ENCODE measurements around the gene ATAD1.

The ATAD1 gene

GRCh38 chr10:87844837-87845623 lies 27.0 kb upstream of the ATAD1 start:
- Histone ChIP-seq H3K79me1 (ENCODE audit: low read length) (peaks cover 13% of the 10 kb centered on the region), H3K23ac (ENCODE audit: low read length) (no peak overlapping the region), H4K91ac (ENCODE audit: low read depth, low read length) (no peak overlapping the region), H3K4me2 (ENCODE audit: low read length) (no peak overlapping the region), H2BK5ac (ENCODE audit: low read depth, low read length, poor library complexity) (no peak overlapping the region), H3K18ac (ENCODE audit: low read length) (no peak overlapping the region), H4K12ac (ENCODE audit: low read depth, low read length) (no peak overlapping the region), H3K9me3 (ENCODE audit: insufficient read depth, low read depth, low read length) (no peaks in the 10 kb centered on the region), H3K27ac (ENCODE audit: low read depth, low read length) (no peak overlapping the region), H2AFZ (ENCODE audit: insufficient read depth, low read length, poor library complexity) (no peak overlapping the region), H2AK5ac (ENCODE audit: low read length) (no peak overlapping the region), H4K8ac (ENCODE audit: low read depth, low read length) (no peak overlapping the region), H2BK12ac (ENCODE audit: low read length) (no peak overlapping the region), H3K9ac (ENCODE audit: low read length) (no peak overlapping the region), H3K27me3 (ENCODE audit: insufficient read depth, low read length) (no peaks in the 10 kb centered on the region), H3K36me3 (ENCODE audit: control insufficient read depth in 1 of 2, insufficient read depth in 2 of 2, low read length in 2 of 2) (no peaks in the 10 kb centered on the region), H3K4me3 (ENCODE audit: low read depth, low read length) (no peak overlapping the region), H3K14ac (ENCODE audit: low read length) (no peak overlapping the region), H3K79me2 (ENCODE audit: control insufficient read depth, insufficient read depth, low read length, poor library complexity) (no peaks in the 10 kb centered on the region), H2BK120ac (ENCODE audit: insufficient read depth, low read length, poor library complexity) (no peak overlapping the region), H3K4ac (ENCODE audit: low read depth, low read length) (no peak overlapping the region), H3K4me1 (ENCODE audit: control insufficient read depth in 1 of 2, insufficient read depth in 2 of 2, low read length in 2 of 2) (peaks cover 2 to 5% of the 10 kb centered on the region in 2 experiments)
- WGBS (ENCODE audit: extremely low coverage, insufficient coverage, insufficient read length): no CpG with 5 or more reads among the region's 1 CpG
- DNase-seq: peak; percentile 31 to 66

- Histone ChIP-seq H3K36me3 (ENCODE audit: control insufficient read depth in 1 of 2, insufficient read depth in 2 of 2, low read length in 2 of 2) (no peaks in the 10 kb centered on the region), H3K23ac (ENCODE audit: low read length) (no peak overlapping the region), H3K4ac (ENCODE audit: low read depth, low read length) (peak overlapping the region; percentile 6), H4K8ac (ENCODE audit: low read depth, low read length) (peak overlapping the region; percentile 33), H3K9ac (ENCODE audit: low read length) (no peak overlapping the region), H3K79me1 (ENCODE audit: low read length) (peaks cover 13% of the 10 kb centered on the region), H3K4me1 (ENCODE audit: control insufficient read depth in 1 of 2, insufficient read depth in 2 of 2, low read length in 2 of 2) (peaks cover 2 to 5% of the 10 kb centered on the region in 2 experiments), H2AFZ (ENCODE audit: insufficient read depth, low read length, poor library complexity) (no peak overlapping the region), H2AK5ac (ENCODE audit: low read length) (peak overlapping the region; percentile 92), H3K79me2 (ENCODE audit: control insufficient read depth, insufficient read depth, low read length, poor library complexity) (no peaks in the 10 kb centered on the region), H2BK12ac (ENCODE audit: low read length) (peak overlapping the region; percentile 74), H3K9me3 (ENCODE audit: insufficient read depth, low read depth, low read length) (no peaks in the 10 kb centered on the region), H3K4me3 (ENCODE audit: low read depth, low read length) (no peak overlapping the region), H4K12ac (ENCODE audit: low read depth, low read length) (no peak overlapping the region), H3K4me2 (ENCODE audit: low read length) (no peak overlapping the region), H3K14ac (ENCODE audit: low read length) (peak overlapping the region; percentile 4), H3K18ac (ENCODE audit: low read length) (no peak overlapping the region), H4K91ac (ENCODE audit: low read depth, low read length) (peak overlapping the region; percentile 28), H2BK5ac (ENCODE audit: low read depth, low read length, poor library complexity) (no peak overlapping the region), H3K27me3 (ENCODE audit: insufficient read depth, low read length) (no peaks in the 10 kb centered on the region), H2BK120ac (ENCODE audit: insufficient read depth, low read length, poor library complexity) (peak overlapping the region; percentile 18), H3K27ac (ENCODE audit: low read depth, low read length) (no peak overlapping the region)
- WGBS (ENCODE audit: extremely low coverage, insufficient coverage, insufficient read length): no CpG with 5 or more reads among the region's 4 CpGs
- DNase-seq: no peak
Measured at GRCh38 chr10:87843714-87844113, 25.7 kb upstream of the ATAD1 start.

GRCh38 chr10:87842776-87843497 lies 24.9 kb upstream of the ATAD1 start:
- H3K27me3 ChIP-seq (ENCODE audit: insufficient read depth, low read length): no peaks in the 10 kb centered on the region
- no peak overlapping the region for H3K27ac ChIP-seq (ENCODE audit: low read depth, low read length)
- H2AFZ ChIP-seq (ENCODE audit: insufficient read depth, low read length, poor library complexity): no peak overlapping the region
- H4K91ac ChIP-seq (ENCODE audit: low read depth, low read length): peak overlapping the region; percentile 75
- H2AK5ac ChIP-seq (ENCODE audit: low read length): no peak overlapping the region
- H4K8ac ChIP-seq (ENCODE audit: low read depth, low read length): peak overlapping the region; percentile 22
- H4K12ac ChIP-seq (ENCODE audit: low read depth, low read length): no peak overlapping the region
- no peaks in the 10 kb centered on the region for H3K36me3 ChIP-seq (ENCODE audit: control insufficient read depth in 1 of 2, insufficient read depth in 2 of 2, low read length in 2 of 2)
- H3K9ac ChIP-seq (ENCODE audit: low read length): no peak overlapping the region
- H3K4me2 ChIP-seq (ENCODE audit: low read length): no peak overlapping the region
- no peak overlapping the region for H2BK12ac ChIP-seq (ENCODE audit: low read length)
- no peaks in the 10 kb centered on the region for H3K79me2 ChIP-seq (ENCODE audit: control insufficient read depth, insufficient read depth, low read length, poor library complexity)
- peaks cover 13% of the 10 kb centered on the region for H3K79me1 ChIP-seq (ENCODE audit: low read length)
- H2BK5ac ChIP-seq (ENCODE audit: low read depth, low read length, poor library complexity): peak overlapping the region; percentile 8
- peaks cover 2 to 5% of the 10 kb centered on the region in 2 experiments for H3K4me1 ChIP-seq (ENCODE audit: control insufficient read depth in 1 of 2, insufficient read depth in 2 of 2, low read length in 2 of 2)
- no peak overlapping the region for H3K4ac ChIP-seq (ENCODE audit: low read depth, low read length)
- peak overlapping the region; percentile 75 for H3K18ac ChIP-seq (ENCODE audit: low read length)
- H3K14ac ChIP-seq (ENCODE audit: low read length): no peak overlapping the region
- no peaks in the 10 kb centered on the region for H3K9me3 ChIP-seq (ENCODE audit: insufficient read depth, low read depth, low read length)
- no peak overlapping the region for H3K23ac ChIP-seq (ENCODE audit: low read length)
- no peak overlapping the region for H3K4me3 ChIP-seq (ENCODE audit: low read depth, low read length)
- no peak for DNase-seq
- H2BK120ac ChIP-seq (ENCODE audit: insufficient read depth, low read length, poor library complexity): peak overlapping the region; percentile 94

GRCh38 chr10:87842220-87842641 lies 24.2 kb upstream of the ATAD1 start:
- no peak overlapping the region for H3K9ac ChIP-seq (ENCODE audit: low read length)
- no peak overlapping the region for H2AK5ac ChIP-seq (ENCODE audit: low read length)
- no peak overlapping the region for H3K27ac ChIP-seq (ENCODE audit: low read depth, low read length)
- peak overlapping the region; percentile 22 for H4K8ac ChIP-seq (ENCODE audit: low read depth, low read length)
- no peak overlapping the region for H4K12ac ChIP-seq (ENCODE audit: low read depth, low read length)
- H3K4me1 ChIP-seq (ENCODE audit: control insufficient read depth in 1 of 2, insufficient read depth in 2 of 2, low read length in 2 of 2): peaks cover 2 to 5% of the 10 kb centered on the region in 2 experiments
- H3K79me2 ChIP-seq (ENCODE audit: control insufficient read depth, insufficient read depth, low read length, poor library complexity): no peaks in the 10 kb centered on the region
- H3K36me3 ChIP-seq (ENCODE audit: control insufficient read depth in 1 of 2, insufficient read depth in 2 of 2, low read length in 2 of 2): no peaks in the 10 kb centered on the region
- WGBS (ENCODE audit: extremely low coverage, insufficient coverage, insufficient read length): no CpG with 5 or more reads among the region's 1 CpG
- no peak overlapping the region for H3K4me2 ChIP-seq (ENCODE audit: low read length)
- peak overlapping the region; percentile 8 for H2BK5ac ChIP-seq (ENCODE audit: low read depth, low read length, poor library complexity)
- no peaks in the 10 kb centered on the region for H3K9me3 ChIP-seq (ENCODE audit: insufficient read depth, low read depth, low read length)
- H3K14ac ChIP-seq (ENCODE audit: low read length): peak overlapping the region; percentile 39
- H2AFZ ChIP-seq (ENCODE audit: insufficient read depth, low read length, poor library complexity): no peak overlapping the region
- H4K91ac ChIP-seq (ENCODE audit: low read depth, low read length): peak overlapping the region; percentile 75
- DNase-seq: peak; percentile 45 to 58
- no peaks in the 10 kb centered on the region for H3K27me3 ChIP-seq (ENCODE audit: insufficient read depth, low read length)
- H3K79me1 ChIP-seq (ENCODE audit: low read length): peaks cover 13% of the 10 kb centered on the region
- H3K4me3 ChIP-seq (ENCODE audit: low read depth, low read length): no peak overlapping the region
- peak overlapping the region; percentile 94 for H2BK120ac ChIP-seq (ENCODE audit: insufficient read depth, low read length, poor library complexity)
- H2BK12ac ChIP-seq (ENCODE audit: low read length): peak overlapping the region; percentile 18
- H3K4ac ChIP-seq (ENCODE audit: low read depth, low read length): no peak overlapping the region
- peak overlapping the region; percentile 75 for H3K18ac ChIP-seq (ENCODE audit: low read length)
- H3K23ac ChIP-seq (ENCODE audit: low read length): no peak overlapping the region
